ENCODE measurements around the gene BMX.

BMX gene

DNA sequence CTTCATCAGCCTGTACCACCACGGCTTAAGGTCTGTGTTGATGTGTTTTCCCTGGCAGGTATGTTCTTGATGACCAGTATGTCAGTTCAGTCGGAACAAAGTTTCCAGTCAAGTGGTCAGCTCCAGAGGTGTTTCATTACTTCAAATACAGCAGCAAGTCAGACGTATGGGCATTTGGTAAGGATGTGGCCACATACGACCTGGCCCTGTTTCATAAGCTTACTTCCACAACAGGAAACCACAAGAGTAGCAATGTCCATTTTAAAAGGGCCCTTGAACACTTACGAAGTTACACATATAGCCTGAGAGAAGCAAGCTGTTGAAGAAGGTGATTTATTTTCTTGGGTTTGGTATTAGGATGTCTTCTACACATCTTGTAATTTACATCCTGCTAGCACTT is 46.1 kb downstream of the BMX start:
- TF ChIP-seq, protein P1, sequence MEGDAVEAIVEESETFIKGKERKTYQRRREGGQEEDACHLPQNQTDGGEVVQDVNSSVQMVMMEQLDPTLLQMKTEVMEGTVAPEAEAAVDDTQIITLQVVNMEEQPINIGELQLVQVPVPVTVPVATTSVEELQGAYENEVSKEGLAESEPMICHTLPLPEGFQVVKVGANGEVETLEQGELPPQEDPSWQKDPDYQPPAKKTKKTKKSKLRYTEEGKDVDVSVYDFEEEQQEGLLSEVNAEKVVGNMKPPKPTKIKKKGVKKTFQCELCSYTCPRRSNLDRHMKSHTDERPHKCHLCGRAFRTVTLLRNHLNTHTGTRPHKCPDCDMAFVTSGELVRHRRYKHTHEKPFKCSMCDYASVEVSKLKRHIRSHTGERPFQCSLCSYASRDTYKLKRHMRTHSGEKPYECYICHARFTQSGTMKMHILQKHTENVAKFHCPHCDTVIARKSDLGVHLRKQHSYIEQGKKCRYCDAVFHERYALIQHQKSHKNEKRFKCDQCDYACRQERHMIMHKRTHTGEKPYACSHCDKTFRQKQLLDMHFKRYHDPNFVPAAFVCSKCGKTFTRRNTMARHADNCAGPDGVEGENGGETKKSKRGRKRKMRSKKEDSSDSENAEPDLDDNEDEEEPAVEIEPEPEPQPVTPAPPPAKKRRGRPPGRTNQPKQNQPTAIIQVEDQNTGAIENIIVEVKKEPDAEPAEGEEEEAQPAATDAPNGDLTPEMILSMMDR (IDR thresholded peaks at IDR 0.05; ENCODE audit: borderline replicate concordance, insufficient read depth, low read depth, low read length): no peak

DNA sequence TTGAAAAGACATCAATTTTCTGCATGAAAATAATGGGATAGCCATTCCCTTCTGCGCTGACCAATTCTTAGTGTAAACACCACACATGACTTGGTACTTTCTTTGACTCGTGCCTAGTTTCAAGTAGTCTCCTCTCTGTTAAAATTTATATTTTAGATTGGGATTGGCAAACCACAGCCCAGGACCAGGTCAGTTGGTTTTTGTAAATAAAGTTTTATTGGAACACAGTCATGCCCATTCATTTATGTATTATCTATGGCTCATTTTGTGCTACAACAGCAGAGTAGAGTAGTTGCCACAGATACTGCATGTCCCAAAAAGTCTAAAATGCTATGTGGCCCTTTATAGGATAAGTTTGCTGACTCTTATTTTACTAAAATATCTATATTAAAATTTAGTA is 46.7 kb downstream of the BMX start:
- TF ChIP-seq, protein P1 (IDR thresholded peaks at IDR 0.05; ENCODE audit: borderline replicate concordance, insufficient read depth, low read depth, low read length): no peak
- H3K4me3 ChIP-seq (ENCODE audit: low read depth, low read length): no peak overlapping the region

More for the DNA sequence above, 46.1 kb downstream of the BMX start:
- H3K4me3 ChIP-seq (ENCODE audit: low read depth, low read length): no peak overlapping the region

DNA sequence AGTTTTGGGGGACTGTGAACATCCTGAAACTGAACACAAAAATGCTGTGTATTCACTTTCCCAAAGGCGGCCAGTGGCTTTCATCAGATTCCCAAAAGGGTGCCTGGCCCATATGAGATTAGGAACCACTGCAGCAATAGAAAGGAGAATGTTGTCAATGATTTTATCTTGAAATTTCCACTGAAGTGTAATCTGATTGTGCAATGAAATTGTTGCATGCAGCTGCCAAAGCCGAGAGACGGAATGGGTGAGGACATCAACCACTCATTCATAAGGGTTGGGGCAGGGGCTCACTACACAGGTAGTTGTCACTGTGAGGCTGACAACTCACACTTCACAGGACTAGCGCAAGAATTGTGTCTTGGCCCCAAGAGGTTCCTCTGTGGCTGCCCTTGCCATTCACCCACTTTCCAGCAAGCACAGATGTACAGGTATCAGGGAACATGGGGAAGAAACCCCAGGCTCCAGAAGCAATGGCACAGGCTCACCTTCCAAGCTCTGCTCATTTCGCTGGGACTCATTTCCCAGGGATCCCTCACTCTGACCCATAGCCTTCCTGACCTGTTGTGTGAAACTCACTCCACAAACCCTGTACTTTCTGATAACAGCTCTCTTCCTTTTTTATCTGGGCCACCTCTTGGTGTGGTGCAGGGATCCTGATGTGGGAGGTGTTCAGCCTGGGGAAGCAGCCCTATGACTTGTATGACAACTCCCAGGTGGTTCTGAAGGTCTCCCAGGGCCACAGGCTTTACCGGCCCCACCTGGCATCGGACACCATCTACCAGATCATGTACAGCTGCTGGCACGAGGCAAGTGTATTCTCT is 48.8 kb downstream of the BMX start:
- TF ChIP-seq, protein P1 (IDR thresholded peaks at IDR 0.05; ENCODE audit: borderline replicate concordance, insufficient read depth, low read depth, low read length): no peak

DNA sequence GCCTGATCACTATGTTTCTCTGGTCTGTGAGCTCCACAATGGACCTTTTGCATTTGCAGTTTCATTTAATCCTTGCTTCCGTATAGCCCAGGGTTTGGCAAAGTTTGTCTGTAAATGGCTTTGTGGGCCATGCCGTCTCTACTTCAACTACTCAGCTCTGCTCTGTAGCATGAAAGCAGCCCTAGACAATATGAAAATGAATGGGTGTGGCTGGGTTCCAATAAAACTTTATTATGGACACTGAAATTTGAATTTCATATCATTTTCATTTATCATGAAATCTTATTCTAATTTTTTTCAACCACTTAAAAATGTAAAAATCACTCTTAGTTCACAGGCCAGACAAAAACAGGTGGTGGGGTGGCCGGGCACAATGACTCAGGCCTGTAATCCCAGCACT is 58.6 kb downstream of the BMX start:
- TF ChIP-seq, protein P1 (IDR thresholded peaks at IDR 0.05; ENCODE audit: borderline replicate concordance, insufficient read depth, low read depth, low read length): no peak
- H3K4me3 ChIP-seq (ENCODE audit: low read depth, low read length): no peak overlapping the region

More for the DNA sequence above, 48.8 kb downstream of the BMX start:
- H3K4me3 ChIP-seq (ENCODE audit: low read depth, low read length): no peak overlapping the region

DNA sequence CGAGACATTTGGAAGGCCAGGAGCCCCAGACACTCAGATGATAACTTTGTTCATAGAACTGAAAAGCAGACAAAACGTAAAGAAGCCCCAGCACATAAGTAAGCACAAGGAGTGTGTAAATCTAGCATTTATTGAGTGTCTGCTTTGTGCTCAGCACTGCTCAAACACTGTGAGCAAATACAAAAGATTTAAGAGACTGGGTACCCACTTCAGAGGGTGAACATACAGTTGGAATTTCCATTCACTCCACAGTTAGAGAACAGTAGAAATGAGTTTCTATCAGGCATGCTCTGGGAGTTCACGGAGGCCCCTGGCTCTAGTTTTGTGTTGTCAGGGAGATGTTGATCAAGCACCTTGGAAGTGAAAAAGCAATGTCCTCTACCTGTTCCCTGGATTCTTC is 60.3 kb downstream of the BMX start:
- TF ChIP-seq, protein P1 (IDR thresholded peaks at IDR 0.05; ENCODE audit: borderline replicate concordance, insufficient read depth, low read depth, low read length): no peak

DNA sequence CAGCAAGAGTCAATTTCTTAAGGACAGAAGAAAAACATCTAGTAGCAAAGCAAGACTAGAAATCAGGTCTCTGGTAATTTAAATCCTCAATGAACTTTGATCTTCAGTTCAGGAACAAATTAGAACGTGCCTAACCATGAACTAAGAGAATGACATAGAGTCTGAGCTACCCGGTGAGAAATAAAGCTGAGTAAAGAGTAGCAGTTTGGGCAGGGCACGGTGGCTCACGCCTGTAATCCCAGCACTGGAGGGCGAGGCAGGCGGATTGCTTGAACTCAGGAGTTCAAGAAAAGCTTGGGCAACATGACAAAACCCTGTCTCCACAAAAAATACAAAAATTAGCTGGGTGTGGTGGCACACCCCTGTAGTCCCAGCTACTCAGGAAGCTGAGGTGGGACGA is 62.4 kb downstream of the BMX start:
- H3K4me3 ChIP-seq (ENCODE audit: low read depth, low read length): no peak overlapping the region
- TF ChIP-seq, protein P1 (IDR thresholded peaks at IDR 0.05; ENCODE audit: borderline replicate concordance, insufficient read depth, low read depth, low read length): no peak

More for the DNA sequence above, 60.3 kb downstream of the BMX start:
- no peak overlapping the region for H3K4me3 ChIP-seq (ENCODE audit: low read depth, low read length)

DNA sequence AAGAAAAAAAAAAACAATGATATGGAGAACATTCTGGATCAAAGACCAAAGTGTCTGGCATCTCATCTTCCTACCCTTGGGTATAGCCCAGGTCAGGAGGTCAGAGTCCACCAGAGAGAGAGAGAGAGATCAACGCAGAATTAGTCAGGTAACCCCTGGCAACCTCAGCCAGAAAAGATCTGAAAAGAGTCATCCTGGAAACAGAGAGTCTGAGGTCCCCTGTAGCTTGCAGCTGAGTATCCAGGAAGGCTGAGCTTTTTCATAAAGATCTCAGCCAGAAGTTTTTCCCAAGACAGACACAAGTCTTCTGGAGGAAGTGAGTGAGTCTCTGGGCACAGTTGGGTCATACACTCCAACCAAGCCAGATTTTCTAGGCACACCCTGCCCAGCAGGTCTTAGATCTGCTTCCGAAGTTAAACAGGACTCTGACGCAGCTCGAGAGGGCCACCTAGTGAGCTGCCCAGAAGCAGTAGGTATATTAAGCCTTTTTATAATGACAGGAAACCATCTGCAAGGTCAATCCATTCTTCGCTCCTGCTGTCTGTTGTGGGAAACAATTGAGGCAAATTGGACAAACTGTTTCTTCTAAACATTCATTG is 64.5 kb downstream of the BMX start:
- H3K4me3 ChIP-seq (ENCODE audit: low read depth, low read length): no peak overlapping the region
- TF ChIP-seq, protein P1 (IDR thresholded peaks at IDR 0.05; ENCODE audit: borderline replicate concordance, insufficient read depth, low read depth, low read length): peak; percentile 57; the same call in 1 of the 2 replicates
